Smooth muscle cell (in vitro differentiated cells): ENCODE measurements around the gene LRRC8D. TPM values are rescaled to one million over a fixed set of nuclear protein-coding genes. Genes with fewer than 3 reads are reported as not detected.

Source experiments
- DNase-seq: peaks from one replicate; lab custom pipeline; 2025; ENCODE audit not compliant: unreplicated experiment; lab: John Stamatoyannopoulos, UW
- H2AFZ ChIP-seq: fragments of 200-600 bp; sonication (generic); 2 replicates; pipeline ENCODE4 v1.6.0; 2016; ENCODE audit warnings: antibody characterized with exemption, low read depth, mild to moderate bottlenecking
- H3F3A ChIP-seq: fragments of 200-600 bp; sonication (generic); 2 replicates; pipeline ENCODE4 v1.6.0; 2017; ENCODE audit warnings: antibody characterized with exemption, low read depth
- H3K27ac ChIP-seq: fragments of 200-600 bp; sonication (generic); 2 replicates; pipeline ENCODE4 v1.5.1; 2016; ENCODE audit warnings: low read depth, mild to moderate bottlenecking
- H3K27me3 ChIP-seq: fragments of 200-600 bp; sonication (generic); 2 replicates; pipeline ENCODE4 v1.6.1; 2016; ENCODE audit warnings: low read depth, mild to moderate bottlenecking
- H3K36me3 ChIP-seq: fragments of 200-600 bp; sonication (generic); 2 replicates; pipeline ENCODE4 v1.5.1; 2016; ENCODE audit warnings: low read depth
- H3K4me1 ChIP-seq: fragments of 200-600 bp; sonication (generic); 2 replicates; pipeline ENCODE4 v1.5.1; 2016; ENCODE audit warnings: low read depth
- H3K4me2 ChIP-seq: fragments of 200-600 bp; sonication (generic); 2 replicates; pipeline ENCODE4 v1.6.0; 2016; ENCODE audit warnings: mild to moderate bottlenecking
- H3K4me3 ChIP-seq: fragments of 200-600 bp; sonication (generic); 2 replicates; pipeline ENCODE4 v1.5.1; 2016; ENCODE audit warnings: mild to moderate bottlenecking
- H3K79me2 ChIP-seq: fragments of 200-600 bp; sonication (generic); 2 replicates; pipeline ENCODE4 v1.6.0; 2016; ENCODE audit warnings: low read depth, mild to moderate bottlenecking
- H3K9ac ChIP-seq: fragments of 200-600 bp; sonication (generic); 2 replicates; pipeline ENCODE4 v1.6.0; 2016; ENCODE audit warnings: low read depth
- H3K9me3 ChIP-seq: fragments of 200-600 bp; sonication (generic); replicated peaks from 2 replicates; pipeline ENCODE4 v1.5.1; 2016; ENCODE audit warnings: low read depth
- H4K20me1 ChIP-seq: fragments of 200-600 bp; sonication (generic); 2 replicates; pipeline ENCODE4 v1.6.0; 2016; ENCODE audit warnings: low read depth
- CTCF ChIP-seq: fragments of 200-600 bp; sonication (generic); IDR thresholded peaks from 2 replicates; pipeline ENCODE4 v1.5.1; 2017; ENCODE audit warnings: borderline replicate concordance, mild to moderate bottlenecking, antibody characterized with exemption; ENCODE audit not compliant: insufficient read depth, poor library complexity, severe bottlenecking
- WGBS: methylation state at CpG from one replicate; pipeline ENCODE4 v1.1.7; 2016; ENCODE audit warnings: low lambda C conversion rate; 5-methylcytosine and 5-hydroxymethylcytosine counted together
- polyA plus RNA-seq: library from polyadenylated mRNA; unstranded; fragments of >200 nt; fragmentation: Nextera tagmentation; extraction: Ambion mirVana; gene quantifications from 2 replicates; pipeline ENCODE4 v1.2.1, GENCODE V29; 2016
- total RNA-seq: library from RNA; depleted of rRNA; stranded (reverse); fragments of >200 nt; gene quantifications from 2 replicates; pipeline ENCODE4 v1.2.3, GENCODE V29; 2014

LRRC8D gene
- total and polyA plus RNA-seq, 2 experiments from 2014 or later: 5.2 to 25.1 TPM

- no peak overlapping the region for H3K27ac ChIP-seq
- H3K36me3 ChIP-seq: no peaks in the 10 kb centered on the region
- H3K4me2 ChIP-seq: no peak overlapping the region
- peaks cover 35% of the 10 kb centered on the region for H3K4me1 ChIP-seq
- H3K9ac ChIP-seq: no peak overlapping the region
- peaks cover 21% of the 10 kb centered on the region for H3F3A ChIP-seq
- no peak overlapping the region for H3K4me3 ChIP-seq
- no peak for DNase-seq
- no peaks in the 10 kb centered on the region for H3K79me2 ChIP-seq
- H3K27me3 ChIP-seq: no peaks in the 10 kb centered on the region
- TF ChIP-seq CTCF: no peak
- H3K9me3 ChIP-seq: no peaks in the 10 kb centered on the region
- no peaks in the 10 kb centered on the region for H4K20me1 ChIP-seq
- 91% methylated on average over 1 of the region's 1 CpG for WGBS
- no peak overlapping the region for H2AFZ ChIP-seq
Observed at GRCh38 chr1:89903550-89903949, 82.7 kb downstream of the LRRC8D start.

- no peaks in the 10 kb centered on the region for H3K9me3 ChIP-seq
- no peak overlapping the region for H3K4me2 ChIP-seq
- peaks cover 26% of the 10 kb centered on the region for H3F3A ChIP-seq
- H3K27ac ChIP-seq: no peak overlapping the region
- no peak overlapping the region for H3K4me3 ChIP-seq
- H3K9ac ChIP-seq: no peak overlapping the region
- no peak for TF ChIP-seq CTCF
- H3K4me1 ChIP-seq: peaks cover 35% of the 10 kb centered on the region
- H3K79me2 ChIP-seq: no peaks in the 10 kb centered on the region
- DNase-seq: no peak
- no peaks in the 10 kb centered on the region for H3K27me3 ChIP-seq
- H3K36me3 ChIP-seq: no peaks in the 10 kb centered on the region
- H2AFZ ChIP-seq: no peak overlapping the region
- WGBS: 71% methylated on average over 6 of the region's 6 CpGs
- no peaks in the 10 kb centered on the region for H4K20me1 ChIP-seq
Observed at GRCh38 chr1:89904219-89904980, 83.6 kb downstream of the LRRC8D start.

GRCh38 chr1:89905395-89906058 is 84.7 kb downstream of the LRRC8D start:
- no peak overlapping the region for H3K4me2 ChIP-seq
- H4K20me1 ChIP-seq: no peaks in the 10 kb centered on the region
- H2AFZ ChIP-seq: no peak overlapping the region
- no peaks in the 10 kb centered on the region for H3K9me3 ChIP-seq
- no peak for DNase-seq
- no peaks in the 10 kb centered on the region for H3K27me3 ChIP-seq
- H3K4me1 ChIP-seq: peaks cover 42% of the 10 kb centered on the region
- no peak overlapping the region for H3K27ac ChIP-seq
- no peak overlapping the region for H3K4me3 ChIP-seq
- H3K79me2 ChIP-seq: no peaks in the 10 kb centered on the region
- 83% methylated on average over 5 of the region's 5 CpGs for WGBS
- no peak overlapping the region for H3K9ac ChIP-seq
- no peak for TF ChIP-seq CTCF
- H3K36me3 ChIP-seq: no peaks in the 10 kb centered on the region
- peaks cover 26% of the 10 kb centered on the region for H3F3A ChIP-seq
